Suprapubic skin (tissue), 4 donors: ENCODE measurements around the gene RRP1. TPM values are rescaled to one million over a fixed set of nuclear protein-coding genes. Genes with fewer than 3 reads are reported as not detected.

ENCODE experiments used
- DNase-seq, 2 donors: peaks; one replicate each; pipeline ENCODE4 v3.0.0-alpha.2; 2019; ENCODE audit warnings: low spot score in 2 of 2
- H3K27ac ChIP-seq: fragments of 200-600 bp; sonication (generic); one replicate; pipeline ENCODE4 v1.5.1; 2019
- H3K27me3 ChIP-seq: fragments of 200-600 bp; sonication (generic); one replicate; pipeline ENCODE4 v1.5.1; 2019
- H3K36me3 ChIP-seq: fragments of 200-600 bp; sonication (generic); one replicate; pipeline ENCODE4 v1.5.1; 2019
- H3K4me1 ChIP-seq: fragments of 200-600 bp; sonication (generic); one replicate; pipeline ENCODE4 v1.5.1; 2019
- H3K4me3 ChIP-seq: fragments of 200-600 bp; sonication (generic); one replicate; pipeline ENCODE4 v1.5.1; 2019; ENCODE audit warnings: mild to moderate bottlenecking
- H3K9me3 ChIP-seq: fragments of 200-600 bp; sonication (generic); one replicate; pipeline ENCODE4 v1.5.1; 2019
- EP300 ChIP-seq: sonication (generic); formaldehyde crosslinking; IDR thresholded peaks from one replicate; pipeline ENCODE4 v1.6.1; 2017; ENCODE audit warnings: antibody characterized with exemption
- POLR2A ChIP-seq, 2 donors: fragments of 450-650 bp; IDR thresholded peaks; one replicate each; pipeline ENCODE4 v1.6.1; 2017; ENCODE audit warnings: antibody characterized with exemption in 2 of 2, mild to moderate bottlenecking in 2 of 2, moderate library complexity in 2 of 2
- POLR2AphosphoS5 ChIP-seq, 3 donors: sonication (generic); formaldehyde crosslinking; IDR thresholded peaks; one replicate each; pipeline ENCODE4 v1.6.1; 2017; ENCODE audit warnings: antibody characterized with exemption in 3 of 3
- WGBS: methylation state at CpG from one replicate; pipeline ENCODE4 v1.1.5; 2018; 5-methylcytosine and 5-hydroxymethylcytosine counted together
- total RNA-seq, 4 donors: library from RNA; depleted of rRNA; stranded (reverse); fragments of >200 nt; gene quantifications; one replicate each; pipeline ENCODE4 v1.1.0, GENCODE V29; 2016
- TF ChIP-seq, protein P1 (sequence below), 2 donors: fragments of 200-600 bp in 1 of 2; fragments of 450-650 bp in 1 of 2; sonication (generic) in 1 of 2; IDR thresholded peaks; one replicate each; pipeline ENCODE4 v1.5.1; 2016 to 2019; ENCODE audit warnings: antibody characterized with exemption in 2 of 2, mild to moderate bottlenecking in 1 of 2, moderate library complexity in 1 of 2

The RRP1 gene
- total RNA-seq, 4 donors from 2014 or later = 22.5 to 34.6 (median 28.4) TPM

DNA sequence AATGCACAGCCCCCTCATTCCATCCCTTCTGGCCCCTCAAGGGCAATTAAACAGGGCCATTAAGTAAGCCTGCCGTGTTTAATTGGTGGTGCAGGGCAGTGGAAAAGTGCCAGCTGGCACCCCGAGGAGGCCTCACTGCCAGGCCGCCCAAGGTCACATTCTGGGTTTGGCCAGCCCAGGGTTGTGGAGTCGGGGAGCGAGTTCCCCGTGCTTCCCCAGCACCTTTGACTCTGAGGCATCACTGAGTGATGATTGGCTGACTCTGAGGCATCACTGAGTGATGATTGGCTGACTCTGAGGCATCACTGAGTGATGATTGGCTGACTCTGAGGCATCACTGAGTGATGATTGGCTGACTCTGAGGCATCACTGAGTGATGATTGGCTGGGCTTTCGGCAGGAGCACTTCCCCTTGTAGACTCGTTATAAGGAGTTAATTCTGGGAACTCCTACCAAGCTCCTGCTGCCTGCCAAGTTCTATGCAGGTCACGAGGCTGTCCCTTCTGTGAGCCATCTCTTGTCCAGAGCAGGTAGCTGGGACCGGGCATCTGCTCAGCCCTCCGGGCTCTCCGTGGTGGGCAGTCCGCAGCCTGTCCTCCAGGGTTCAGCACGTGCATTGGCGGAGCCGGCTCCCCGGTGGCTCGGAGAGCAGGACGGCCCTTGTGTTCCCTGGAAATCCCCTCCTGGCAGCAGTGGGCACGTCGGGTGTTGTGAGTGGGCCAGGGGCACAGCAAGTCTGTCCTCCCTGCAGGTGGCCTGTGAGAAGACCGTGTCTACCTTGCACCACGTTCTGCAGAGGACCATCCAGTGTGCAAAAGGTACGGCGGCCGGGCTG, 34.2 kb upstream of the RRP1 start:
- DNase-seq = no peak
- no peaks in the 10 kb centered on the region for H3K9me3 ChIP-seq
- 92% methylated on average over 15 of the region's 26 CpGs for WGBS
- H3K27me3 ChIP-seq = no peaks in the 10 kb centered on the region
- TF ChIP-seq EP300 (no peak), POLR2A (IDR thresholded peaks at IDR 0.05) (no peak), POLR2AphosphoS5 (IDR thresholded peaks at IDR 0.05) (no peak)
- TF ChIP-seq, protein P1, sequence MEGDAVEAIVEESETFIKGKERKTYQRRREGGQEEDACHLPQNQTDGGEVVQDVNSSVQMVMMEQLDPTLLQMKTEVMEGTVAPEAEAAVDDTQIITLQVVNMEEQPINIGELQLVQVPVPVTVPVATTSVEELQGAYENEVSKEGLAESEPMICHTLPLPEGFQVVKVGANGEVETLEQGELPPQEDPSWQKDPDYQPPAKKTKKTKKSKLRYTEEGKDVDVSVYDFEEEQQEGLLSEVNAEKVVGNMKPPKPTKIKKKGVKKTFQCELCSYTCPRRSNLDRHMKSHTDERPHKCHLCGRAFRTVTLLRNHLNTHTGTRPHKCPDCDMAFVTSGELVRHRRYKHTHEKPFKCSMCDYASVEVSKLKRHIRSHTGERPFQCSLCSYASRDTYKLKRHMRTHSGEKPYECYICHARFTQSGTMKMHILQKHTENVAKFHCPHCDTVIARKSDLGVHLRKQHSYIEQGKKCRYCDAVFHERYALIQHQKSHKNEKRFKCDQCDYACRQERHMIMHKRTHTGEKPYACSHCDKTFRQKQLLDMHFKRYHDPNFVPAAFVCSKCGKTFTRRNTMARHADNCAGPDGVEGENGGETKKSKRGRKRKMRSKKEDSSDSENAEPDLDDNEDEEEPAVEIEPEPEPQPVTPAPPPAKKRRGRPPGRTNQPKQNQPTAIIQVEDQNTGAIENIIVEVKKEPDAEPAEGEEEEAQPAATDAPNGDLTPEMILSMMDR (IDR thresholded peaks at IDR 0.05) = no peak
- H3K36me3 ChIP-seq = peaks cover 81% of the 10 kb centered on the region
- H3K27ac ChIP-seq = no peak overlapping the region
- H3K4me1 ChIP-seq = peaks cover 30% of the 10 kb centered on the region
- no peak overlapping the region for H3K4me3 ChIP-seq

DNA sequence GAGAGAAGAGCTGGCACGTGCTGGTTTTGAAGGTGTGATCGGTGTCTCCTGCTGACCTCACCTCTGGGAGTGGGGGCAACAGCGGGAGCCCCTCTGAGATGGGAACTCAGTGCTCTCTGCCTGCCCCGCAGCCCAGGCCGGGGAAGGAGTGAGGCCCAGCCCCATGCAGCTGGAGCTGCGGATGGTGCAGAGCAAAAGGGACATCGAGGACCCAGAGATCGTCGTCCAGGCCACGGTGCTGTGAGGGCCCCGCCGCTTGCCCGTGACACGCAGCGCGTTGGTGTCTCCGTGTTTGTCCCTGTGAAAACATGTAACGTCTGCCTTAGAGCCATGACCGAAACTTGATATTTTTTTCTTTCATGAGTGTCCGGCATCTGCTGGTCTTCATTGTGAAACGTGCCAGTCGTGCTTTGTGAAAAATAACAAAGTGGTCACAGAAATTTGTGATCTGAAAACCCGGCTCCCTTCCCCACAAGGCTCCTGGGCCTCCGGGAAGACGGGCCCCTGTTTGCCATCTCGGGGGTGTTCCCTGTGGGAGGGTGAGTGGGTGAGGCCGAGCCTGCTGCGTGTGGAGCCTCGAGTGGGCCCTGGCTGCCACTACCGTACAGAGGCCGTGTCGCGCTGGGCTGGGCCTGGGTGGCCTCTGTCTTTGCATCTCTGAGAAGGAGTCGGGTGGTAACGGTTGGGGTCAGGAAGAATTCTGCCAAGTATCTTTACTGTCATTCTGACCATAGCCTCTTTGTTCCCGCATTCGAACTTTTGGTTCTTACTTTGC, 33.4 kb upstream of the RRP1 start:
- 98% methylated on average over 27 of the region's 37 CpGs for WGBS
- Histone ChIP-seq H3K27ac (no peak overlapping the region), H3K36me3 (peaks cover 73% of the 10 kb centered on the region)

DNA sequence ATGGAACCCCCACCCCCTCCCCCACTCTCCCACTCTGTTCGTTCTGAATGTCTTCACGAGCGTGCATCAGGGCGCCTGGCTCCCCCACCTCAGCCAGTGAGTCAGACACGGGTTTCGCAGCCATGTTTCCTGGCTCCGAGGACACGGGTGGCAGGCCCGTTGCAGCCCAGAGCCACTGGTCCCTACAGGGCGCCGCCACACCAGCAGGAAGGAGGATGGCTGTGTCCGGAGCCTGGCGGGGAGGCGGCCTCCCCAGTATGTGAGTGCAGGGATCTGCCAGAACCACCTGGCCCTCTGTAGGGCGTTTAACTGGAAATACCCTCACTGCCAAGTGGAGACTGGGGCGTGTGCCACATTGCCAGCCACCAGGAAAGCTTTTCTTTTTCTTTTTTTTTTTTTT, 31.8 kb upstream of the RRP1 start:
- Histone ChIP-seq H3K4me3 (peak overlapping the region; percentile 15), H3K9me3 (no peaks in the 10 kb centered on the region), H3K36me3 (peaks cover 65% of the 10 kb centered on the region), H3K4me1 (peaks cover 36% of the 10 kb centered on the region), H3K27me3 (no peaks in the 10 kb centered on the region), H3K27ac (peak overlapping the region; percentile 60)
- no peak for DNase-seq
- 65% methylated on average over 11 of the region's 16 CpGs for WGBS
- TF ChIP-seq POLR2A (IDR thresholded peaks at IDR 0.05) (no peak), EP300 (no peak), POLR2AphosphoS5 (IDR thresholded peaks at IDR 0.05) (no peak)
- TF ChIP-seq, protein P1 (IDR thresholded peaks at IDR 0.05) = no peak

More for the DNA sequence above, 33.4 kb upstream of the RRP1 start:
- H3K27me3 ChIP-seq = no peaks in the 10 kb centered on the region
- TF ChIP-seq POLR2AphosphoS5 (IDR thresholded peaks at IDR 0.05) (no peak), POLR2A (IDR thresholded peaks at IDR 0.05) (no peak), EP300 (no peak)
- TF ChIP-seq, protein P1 (IDR thresholded peaks at IDR 0.05) = no peak
- DNase-seq = no peak
- H3K4me3 ChIP-seq = no peak overlapping the region
- H3K4me1 ChIP-seq = peaks cover 30% of the 10 kb centered on the region
- H3K9me3 ChIP-seq = no peaks in the 10 kb centered on the region

DNA sequence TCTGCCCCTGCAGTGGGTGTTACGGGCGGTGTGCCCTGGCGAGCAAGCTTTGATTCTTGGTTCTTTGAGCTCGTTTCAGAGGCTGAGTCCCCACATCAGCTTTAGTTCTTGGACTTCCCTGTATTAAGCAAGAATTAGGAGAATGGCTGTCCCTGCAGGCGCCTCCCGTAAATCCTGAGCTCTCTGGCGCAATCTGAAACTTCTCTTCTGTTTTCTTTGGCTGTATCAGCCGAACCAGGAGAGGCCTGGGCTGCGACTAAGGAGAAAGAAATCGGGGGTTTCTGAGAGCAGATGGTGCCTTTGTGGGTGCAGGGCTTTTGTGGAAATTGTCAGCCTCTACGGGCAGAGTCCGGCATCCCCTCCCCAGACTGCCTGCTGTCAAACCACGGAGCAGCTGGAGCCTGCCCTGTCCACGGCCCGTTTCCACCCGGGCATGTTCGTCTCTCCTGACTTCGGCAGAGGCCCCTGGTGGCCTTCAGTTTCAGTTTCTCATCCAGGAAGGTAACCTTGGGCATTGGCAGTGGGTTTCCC, 31.2 kb upstream of the RRP1 start:
- no peaks in the 10 kb centered on the region for H3K9me3 ChIP-seq
- DNase-seq = no peak
- TF ChIP-seq POLR2A (IDR thresholded peaks at IDR 0.05) = no peak
- TF ChIP-seq POLR2AphosphoS5 (IDR thresholded peaks at IDR 0.05) = no peak
- no peak for TF ChIP-seq EP300
- TF ChIP-seq, protein P1 (IDR thresholded peaks at IDR 0.05) = no peak
- H3K4me3 ChIP-seq = peak overlapping the region; percentile 15
- peaks cover 41% of the 10 kb centered on the region for H3K4me1 ChIP-seq
- peaks cover 59% of the 10 kb centered on the region for H3K36me3 ChIP-seq
- 31% methylated on average over 17 of the region's 18 CpGs for WGBS
- no peaks in the 10 kb centered on the region for H3K27me3 ChIP-seq
- peak overlapping the region; percentile 60 for H3K27ac ChIP-seq

DNA sequence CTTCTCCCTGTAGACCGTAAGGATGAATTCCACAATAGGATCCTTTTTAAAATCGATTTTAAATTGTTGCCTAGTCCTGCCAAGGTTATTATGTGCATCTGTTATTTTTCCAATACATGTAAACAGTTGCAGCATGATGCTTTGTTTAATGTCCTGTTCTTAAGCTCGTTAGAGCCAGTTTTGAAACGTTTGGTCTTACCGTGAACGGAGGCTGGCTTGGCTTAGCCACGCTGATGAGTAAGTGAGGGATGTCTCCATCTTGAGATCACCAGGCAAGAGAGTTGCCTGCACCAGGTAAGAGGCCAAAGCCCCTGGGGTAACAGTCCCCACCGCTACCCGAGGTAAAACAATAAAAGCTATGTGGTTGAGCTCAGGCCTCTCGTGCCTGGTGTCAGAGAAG, 30.6 kb upstream of the RRP1 start:
- WGBS = 59% methylated on average over 10 of the region's 10 CpGs

More for the DNA sequence above, 30.6 kb upstream of the RRP1 start:
- TF ChIP-seq POLR2A (IDR thresholded peaks at IDR 0.05) = no peak
- TF ChIP-seq, protein P1 (IDR thresholded peaks at IDR 0.05) = no peak
- TF ChIP-seq POLR2AphosphoS5 (IDR thresholded peaks at IDR 0.05) = no peak
- no peaks in the 10 kb centered on the region for H3K9me3 ChIP-seq
- DNase-seq = no peak
- H3K27me3 ChIP-seq = no peaks in the 10 kb centered on the region
- peak overlapping the region; percentile 60 for H3K27ac ChIP-seq
- H3K36me3 ChIP-seq = peaks cover 53% of the 10 kb centered on the region
- peaks cover 41% of the 10 kb centered on the region for H3K4me1 ChIP-seq
- no peak overlapping the region for H3K4me3 ChIP-seq
